GM12872 (cell line): ENCODE data around the gene PGBD5.

Experiments used
- CTCF ChIP-seq: IDR thresholded peaks from 3 replicates; pipeline ENCODE4 v1.5.1; 2011; ENCODE audit warnings: low read depth, mild to moderate bottlenecking, low read length, moderate library complexity; ENCODE audit not compliant: insufficient read depth

The PGBD5 gene

GRCh38 chr1:230423261-230423660 lies 2.9 kb downstream of the PGBD5 start:
- no peak for TF ChIP-seq CTCF

GRCh38 chr1:230422221-230422981 lies 3.7 kb downstream of the PGBD5 start:
- TF ChIP-seq CTCF = no peak

- no peak for TF ChIP-seq CTCF
These were observed 4.7 kb downstream of the PGBD5 start for GRCh38 chr1:230421481-230421880.

GRCh38 chr1:230416430-230416829 lies 9.7 kb downstream of the PGBD5 start:
- TF ChIP-seq CTCF = no peak

GRCh38 chr1:230415405-230416132 lies 10.6 kb downstream of the PGBD5 start:
- TF ChIP-seq CTCF = no peak

GRCh38 chr1:230414694-230415093 lies 11.4 kb downstream of the PGBD5 start:
- no peak for TF ChIP-seq CTCF

GRCh38 chr1:230414102-230414501 lies 12.0 kb downstream of the PGBD5 start:
- no peak for TF ChIP-seq CTCF
